ENCODE data around the gene SRMS.
A peak's percentile ranks its signal among the peaks of the same experiment; 100 is the strongest.
"Not testable (repeated sequence)": the region's sequence is repeated elsewhere in the genome, so short reads cannot be mapped to it uniquely, and the experiment has no call there.

SRMS gene

GRCh38 chr20:63572788-63573646 is 25.5 kb upstream of the SRMS start:
- H2BK15ac ChIP-seq (ENCODE audit: low read length): peak overlapping the region; percentile 91
- no peak overlapping the region for H3K27ac ChIP-seq (replicated peaks; ENCODE audit: low read length)
- peak overlapping the region; percentile 72 to 90 for H3K4me3 ChIP-seq (ENCODE audit: low read length in 2 of 2)
- H2BK5ac ChIP-seq (ENCODE audit: low read length): peak overlapping the region; percentile 24
- no peak for DNase-seq (ENCODE audit: low spot score)
- H3K4me1 ChIP-seq (ENCODE audit: control insufficient read depth in 2 of 2, insufficient read depth in 1 of 2, low read depth in 1 of 2, low read length in 2 of 2): peaks cover 3 to 14% of the 10 kb centered on the region in 2 donors
- no peaks in the 10 kb centered on the region for H3K9me3 ChIP-seq (replicated peaks in 1 of 2; ENCODE audit: control insufficient read depth in 2 of 2, insufficient read depth in 1 of 2, low read depth in 1 of 2, low read length in 2 of 2)
- peak overlapping the region; percentile 88 for H2AFZ ChIP-seq (ENCODE audit: low read length)
- H2AK5ac ChIP-seq (ENCODE audit: low read depth, low read length): peak overlapping the region; percentile 90
- no peak overlapping the region for H2BK120ac ChIP-seq (ENCODE audit: low read depth, low read length)
- peak overlapping the region; percentile 73 for H3K23ac ChIP-seq (ENCODE audit: low read depth, low read length, poor library complexity)
- H3K79me1 ChIP-seq (ENCODE audit: low read depth, low read length): peaks cover 3% of the 10 kb centered on the region
- H4K91ac ChIP-seq (ENCODE audit: low read depth, low read length, poor library complexity): no peak overlapping the region
- H3K14ac ChIP-seq (ENCODE audit: low read length): peak overlapping the region; percentile 71
- WGBS, 2 donors (ENCODE audit: extremely low coverage in 2 of 2, insufficient read length in 2 of 2, insufficient replicate concordance in 1 of 2): no CpG with 5 or more reads among the region's 34 CpGs
- H3K27me3 ChIP-seq (ENCODE audit: control insufficient read depth in 3 of 3, insufficient read depth in 3 of 3, low read depth in 1 of 3, low read length in 3 of 3): no peaks in the 10 kb centered on the region
- H3K18ac ChIP-seq (ENCODE audit: low read length): peak overlapping the region; percentile 27
- peak overlapping the region; percentile 97 for H3K4me2 ChIP-seq (ENCODE audit: insufficient read depth, low read length, poor library complexity, severe bottlenecking)
- peak overlapping the region; percentile 22 for H2BK12ac ChIP-seq (ENCODE audit: low read length)
- no peak overlapping the region for H4K8ac ChIP-seq (ENCODE audit: low read depth, low read length)
- H3K9ac ChIP-seq (ENCODE audit: low read depth, low read length, poor library complexity): peak overlapping the region; percentile 86
- no peak overlapping the region for H3K4ac ChIP-seq (ENCODE audit: low read length)
- no peaks in the 10 kb centered on the region for H3K36me3 ChIP-seq (replicated peaks in 1 of 2; ENCODE audit: control insufficient read depth in 2 of 2, insufficient read depth in 2 of 2, low read length in 2 of 2)

DNA sequence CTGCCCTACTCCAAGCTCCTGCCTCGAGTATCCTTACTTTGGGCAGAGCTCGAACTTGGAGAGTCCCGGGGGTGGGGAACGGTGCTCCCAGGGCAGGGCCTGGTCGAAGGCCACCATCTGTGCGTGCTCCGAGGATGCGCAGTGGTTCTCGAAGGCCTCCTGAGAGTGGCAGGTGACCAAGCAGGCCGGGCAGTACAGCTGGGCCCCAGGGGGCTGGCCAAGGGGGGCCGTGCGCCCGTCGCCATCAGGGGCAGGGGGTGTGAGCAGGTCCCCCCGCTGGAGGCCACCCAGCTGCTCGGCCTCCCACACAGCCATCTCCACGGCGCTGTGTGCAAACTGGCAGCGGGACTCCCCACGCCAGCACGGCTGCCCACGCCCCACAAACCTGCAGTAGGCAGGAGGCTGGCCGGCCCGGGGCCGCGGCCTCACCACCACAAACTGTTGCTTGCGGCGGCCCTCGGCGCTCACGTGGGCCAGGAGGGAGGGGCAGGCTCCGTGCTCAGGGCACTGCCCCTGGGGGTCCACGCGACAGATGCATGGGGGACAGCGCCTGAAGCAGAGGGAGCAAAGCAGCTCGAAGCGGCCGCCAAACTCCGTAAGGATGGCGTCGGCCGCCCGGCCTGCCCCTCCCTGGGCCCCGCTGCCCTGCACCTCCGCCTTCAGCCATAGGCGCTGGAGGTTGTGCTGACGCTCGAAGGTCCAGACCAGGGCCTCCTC is 24.7 kb upstream of the SRMS start:
- Histone ChIP-seq H3K79me1 (ENCODE audit: low read depth, low read length) (peaks cover 3% of the 10 kb centered on the region), H3K9me3 (replicated peaks in 1 of 2; ENCODE audit: control insufficient read depth in 2 of 2, insufficient read depth in 1 of 2, low read depth in 1 of 2, low read length in 2 of 2) (no peaks in the 10 kb centered on the region), H2AFZ (ENCODE audit: low read length) (no peak overlapping the region), H2BK15ac (ENCODE audit: low read length) (peak overlapping the region; percentile 67), H3K18ac (ENCODE audit: low read length) (no peak overlapping the region), H3K4ac (ENCODE audit: low read length) (no peak overlapping the region), H3K23ac (ENCODE audit: low read depth, low read length, poor library complexity) (peak overlapping the region; percentile 73), H3K14ac (ENCODE audit: low read length) (peak overlapping the region; percentile 71), H3K27ac (replicated peaks; ENCODE audit: low read length) (no peak overlapping the region), H4K91ac (ENCODE audit: low read depth, low read length, poor library complexity) (peak overlapping the region; percentile 53), H2BK12ac (ENCODE audit: low read length) (peak overlapping the region; percentile 58), H2BK120ac (ENCODE audit: low read depth, low read length) (no peak overlapping the region), H3K4me1 (ENCODE audit: control insufficient read depth in 2 of 2, insufficient read depth in 1 of 2, low read depth in 1 of 2, low read length in 2 of 2) (peaks cover 3 to 14% of the 10 kb centered on the region in 2 donors), H3K4me2 (ENCODE audit: insufficient read depth, low read length, poor library complexity, severe bottlenecking) (no peak overlapping the region), H3K36me3 (replicated peaks in 1 of 2; ENCODE audit: control insufficient read depth in 2 of 2, insufficient read depth in 2 of 2, low read length in 2 of 2) (no peaks in the 10 kb centered on the region), H2AK5ac (ENCODE audit: low read depth, low read length) (peak overlapping the region; percentile 90), H4K8ac (ENCODE audit: low read depth, low read length) (peak overlapping the region; percentile 17), H3K4me3 (ENCODE audit: low read length in 2 of 2) (no peak overlapping the region), H3K9ac (ENCODE audit: low read depth, low read length, poor library complexity) (peak overlapping the region; percentile 77), H3K27me3 (ENCODE audit: control insufficient read depth in 3 of 3, insufficient read depth in 3 of 3, low read depth in 1 of 3, low read length in 3 of 3) (no peaks in the 10 kb centered on the region), H2BK5ac (ENCODE audit: low read length) (no peak overlapping the region)
- no CpG with 5 or more reads among the region's 48 CpGs for WGBS, 2 donors (ENCODE audit: extremely low coverage in 2 of 2, insufficient read length in 2 of 2, insufficient replicate concordance in 1 of 2)
- DNase-seq (ENCODE audit: low spot score): no peak

- no CpG with 5 or more reads among the region's 11 CpGs for WGBS, 2 donors (ENCODE audit: extremely low coverage in 2 of 2, insufficient read length in 2 of 2, insufficient replicate concordance in 1 of 2)
- not testable (repeated sequence) for H2AK5ac ChIP-seq (ENCODE audit: low read depth, low read length); H3K23ac ChIP-seq (ENCODE audit: low read depth, low read length, poor library complexity); H4K8ac ChIP-seq (ENCODE audit: low read depth, low read length); H3K79me1 ChIP-seq (ENCODE audit: low read depth, low read length); H3K4me2 ChIP-seq (ENCODE audit: insufficient read depth, low read length, poor library complexity, severe bottlenecking); H3K18ac ChIP-seq (ENCODE audit: low read length); H2BK12ac ChIP-seq (ENCODE audit: low read length); H2BK120ac ChIP-seq (ENCODE audit: low read depth, low read length); H3K4ac ChIP-seq (ENCODE audit: low read length); H3K9ac ChIP-seq (ENCODE audit: low read depth, low read length, poor library complexity); H3K4me3 ChIP-seq (ENCODE audit: low read length in 2 of 2); H3K14ac ChIP-seq (ENCODE audit: low read length); H2BK15ac ChIP-seq (ENCODE audit: low read length); H3K9me3 ChIP-seq (replicated peaks in 1 of 2; ENCODE audit: control insufficient read depth in 2 of 2, insufficient read depth in 1 of 2, low read depth in 1 of 2, low read length in 2 of 2); DNase-seq (ENCODE audit: low spot score); H2BK5ac ChIP-seq (ENCODE audit: low read length); H3K36me3 ChIP-seq (replicated peaks in 1 of 2; ENCODE audit: control insufficient read depth in 2 of 2, insufficient read depth in 2 of 2, low read length in 2 of 2); H2AFZ ChIP-seq (ENCODE audit: low read length); H3K27ac ChIP-seq (replicated peaks; ENCODE audit: low read length); H3K27me3 ChIP-seq (ENCODE audit: control insufficient read depth in 3 of 3, insufficient read depth in 3 of 3, low read depth in 1 of 3, low read length in 3 of 3); H4K91ac ChIP-seq (ENCODE audit: low read depth, low read length, poor library complexity)
- H3K4me1 ChIP-seq (ENCODE audit: control insufficient read depth in 2 of 2, insufficient read depth in 1 of 2, low read depth in 1 of 2, low read length in 2 of 2): peaks cover 3 to 14% of the 10 kb centered on the region in 2 donors
Measured at GRCh38 chr20:63571087-63571478, 23.5 kb upstream of the SRMS start.
